Stimulated activated CD8-positive, alpha-beta memory T cell treated with anti-CD3 and anti-CD28 coated beads, Interleukin-7, amount 100 ng/mL, for 4 hours (primary cell): Measurements from ENCODE around the gene TYROBP.
"Not testable (repeated sequence)": the region's sequence is repeated elsewhere in the genome, so short reads cannot be mapped to it uniquely, and the experiment has no call there.

Experiments used
- DNase-seq, 2 donors: peaks; one replicate each; pipeline ENCODE4 v3.0.0-alpha.2; 2020; ENCODE audit warnings: low read depth in 2 of 2

TYROBP gene

DNA sequence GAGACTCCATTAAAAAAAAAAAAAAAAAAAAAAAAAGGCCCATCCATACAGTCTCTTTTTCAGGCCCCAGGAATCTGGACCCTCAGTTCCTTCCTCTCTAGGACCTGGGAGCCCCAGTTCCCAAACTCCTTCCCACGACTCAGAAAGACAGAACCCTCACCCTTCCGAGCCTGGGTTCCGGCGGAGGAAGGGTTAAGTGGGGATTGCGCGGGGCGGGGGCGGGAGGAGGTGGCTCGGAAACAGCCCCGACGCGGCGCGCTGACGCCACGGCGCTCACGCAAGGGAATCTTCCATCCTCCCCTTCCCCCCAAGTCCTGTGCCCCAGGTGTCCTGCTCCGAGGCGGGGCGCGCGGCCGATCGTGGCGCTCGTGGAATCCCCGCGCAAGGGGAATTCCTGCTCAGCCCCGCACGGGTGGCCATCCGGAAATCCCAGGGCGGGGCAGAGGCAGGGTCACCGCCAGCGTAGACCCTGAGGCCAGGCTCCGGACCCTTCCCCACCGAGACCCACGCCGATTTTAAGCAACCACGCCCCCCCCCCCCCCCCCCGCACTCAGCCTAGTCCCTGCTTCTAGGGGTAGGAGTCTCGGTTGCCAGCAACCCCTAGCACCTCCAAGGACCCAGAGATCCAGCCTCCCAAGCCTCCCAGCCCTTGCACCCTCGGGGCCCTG lies 8.4 kb downstream of the TYROBP start:
- DNase-seq, result peak; percentile 81 to 90

DNA sequence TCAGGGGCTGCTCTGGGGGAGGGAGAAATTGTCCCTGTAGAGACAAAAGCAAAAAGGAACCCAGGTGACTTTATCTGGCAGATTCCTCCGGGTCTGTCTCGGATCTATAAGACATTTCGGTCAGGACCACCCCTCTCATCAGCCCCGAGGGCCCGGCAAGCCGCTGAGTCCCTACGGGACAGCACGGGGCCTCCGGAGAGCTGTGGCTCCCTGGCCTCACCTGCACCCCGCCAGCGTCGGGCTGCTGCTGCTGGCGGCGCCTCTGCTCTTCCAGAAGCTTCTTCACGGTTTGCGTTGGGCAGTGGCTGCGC lies 9.6 kb downstream of the TYROBP start:
- no peak for DNase-seq

DNA sequence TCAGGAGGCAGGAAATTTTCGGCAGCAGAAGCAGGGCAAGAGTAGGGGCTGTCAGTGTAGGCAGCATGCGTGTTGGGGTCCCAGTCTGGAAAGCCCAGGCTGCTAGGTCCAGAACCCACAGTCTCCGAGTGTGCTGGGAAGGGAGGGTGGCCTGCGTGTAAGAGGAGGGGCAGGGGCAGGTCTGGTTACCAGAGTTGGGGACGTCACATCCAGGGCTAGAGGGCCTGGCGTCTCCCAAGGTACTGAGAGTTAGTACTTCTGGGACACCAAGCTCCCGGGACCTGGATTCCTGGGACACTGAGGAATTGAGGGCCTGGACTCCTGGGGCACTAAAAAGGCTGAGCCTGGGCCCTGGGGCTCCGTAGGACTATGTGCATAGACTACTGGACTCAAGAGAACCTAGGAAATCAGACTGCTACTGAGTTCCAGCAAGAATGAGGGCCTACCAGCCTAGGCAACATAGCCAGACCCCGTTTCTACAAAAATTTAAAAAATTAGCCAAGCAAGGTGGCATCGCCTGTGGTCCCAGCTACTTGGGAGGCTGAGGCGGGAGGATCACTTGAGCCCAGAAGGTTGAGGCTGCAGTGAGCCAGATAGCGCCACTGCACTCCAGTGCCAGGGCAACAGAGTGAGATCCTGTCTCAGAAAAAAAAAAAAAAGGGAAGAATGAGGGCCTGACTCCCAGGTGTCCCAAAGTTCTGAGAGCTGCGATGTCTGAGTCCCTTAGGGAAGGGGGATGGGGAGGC lies 10.2 kb downstream of the TYROBP start:
- no peak for DNase-seq

DNA sequence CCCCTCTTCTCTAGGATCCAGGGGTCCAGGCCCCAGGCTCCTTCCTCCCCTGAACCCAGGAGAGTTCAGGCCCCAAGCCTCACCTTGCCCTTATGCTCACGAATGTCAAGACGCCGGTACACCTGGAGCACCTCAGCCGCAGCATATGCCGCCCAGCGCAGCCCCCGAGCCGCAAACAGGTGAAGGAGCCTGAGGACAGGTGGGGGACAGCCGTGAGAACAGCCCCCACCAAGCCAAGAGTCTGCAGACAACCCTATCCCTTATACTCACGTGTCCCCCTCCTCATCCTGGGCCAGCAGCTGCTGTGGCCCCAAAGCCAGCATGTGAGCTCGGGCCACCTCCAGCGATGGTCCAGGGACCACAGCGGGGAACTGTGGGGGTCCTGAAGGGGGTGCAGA lies 11.5 kb downstream of the TYROBP start:
- DNase-seq, result no peak

DNA sequence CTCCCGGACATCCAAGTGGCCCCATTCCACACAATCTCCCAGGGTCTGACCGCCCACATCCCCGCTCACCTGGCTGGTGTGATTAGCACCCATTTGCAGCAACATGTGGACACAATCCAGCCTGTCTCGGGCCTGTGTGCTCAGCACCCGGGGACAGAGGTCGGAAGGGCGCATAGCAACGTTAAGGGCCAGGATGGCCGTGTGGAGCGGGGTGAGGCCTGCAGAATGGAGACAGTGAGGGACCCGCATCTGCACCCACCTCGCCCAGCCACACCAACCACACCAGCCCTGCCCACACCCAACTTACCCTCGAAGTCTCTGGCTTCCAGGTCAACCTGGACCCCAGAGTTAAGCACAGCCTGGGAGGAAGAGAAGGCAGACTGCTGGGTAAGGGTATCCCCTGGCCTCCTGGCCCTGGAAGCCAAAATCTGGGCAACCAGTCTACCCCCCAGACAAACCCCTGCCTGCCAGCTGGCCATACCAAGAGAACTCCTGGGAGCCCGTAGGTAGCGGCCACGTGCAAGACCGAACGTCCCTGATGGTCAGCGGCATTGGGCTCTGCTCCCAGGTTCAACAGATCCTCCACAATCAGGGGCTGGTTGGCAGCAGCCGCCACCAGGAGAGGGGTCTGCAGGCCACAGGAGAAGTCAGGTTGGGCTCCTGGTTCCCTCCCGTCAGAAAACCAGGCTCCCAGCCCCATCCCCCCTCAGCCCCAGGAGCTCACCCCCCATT lies 12.0 kb downstream of the TYROBP start:
- no peak for DNase-seq

DNA sequence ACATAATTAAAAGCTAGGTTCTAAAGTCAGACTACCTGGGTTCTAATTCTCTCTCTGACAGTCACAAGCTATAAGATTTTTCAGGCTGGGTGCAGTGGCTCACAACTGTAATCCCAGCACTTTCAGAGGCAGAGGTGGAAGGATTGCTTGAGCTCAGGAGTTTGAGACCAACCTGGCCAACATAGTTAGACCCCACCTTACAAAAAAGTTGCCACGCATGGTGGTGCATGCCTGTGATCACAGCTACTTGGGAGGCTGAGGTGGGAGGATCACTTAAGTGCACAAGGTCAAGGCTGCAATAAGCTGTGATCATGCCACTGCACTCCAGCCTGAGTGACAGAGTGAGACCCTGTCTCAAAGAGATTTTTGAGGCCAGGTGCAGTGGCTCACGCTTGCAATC lies 13.8 kb downstream of the TYROBP start:
- DNase-seq, result no peak

DNA sequence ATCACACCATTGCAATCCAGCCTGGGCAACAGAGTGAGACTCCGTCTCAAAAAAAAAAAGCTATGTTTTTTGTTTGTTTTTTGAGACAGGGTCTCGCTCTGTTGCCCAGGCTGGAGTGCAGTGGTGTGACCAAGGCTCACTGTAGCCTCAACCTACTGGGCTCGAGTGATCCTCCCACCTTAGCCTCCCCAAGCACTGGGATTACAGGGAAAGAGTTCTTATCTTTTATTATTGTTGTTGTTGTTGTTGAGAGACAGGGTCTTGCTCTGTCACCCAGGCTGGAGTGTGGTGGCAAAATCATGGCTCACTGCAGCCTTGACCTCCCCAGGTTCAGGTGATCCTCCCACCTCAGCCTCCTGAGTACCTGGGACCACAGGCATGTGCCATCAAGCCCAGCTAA lies 16.3 kb downstream of the TYROBP start:
- DNase-seq, result not testable (repeated sequence)

DNA sequence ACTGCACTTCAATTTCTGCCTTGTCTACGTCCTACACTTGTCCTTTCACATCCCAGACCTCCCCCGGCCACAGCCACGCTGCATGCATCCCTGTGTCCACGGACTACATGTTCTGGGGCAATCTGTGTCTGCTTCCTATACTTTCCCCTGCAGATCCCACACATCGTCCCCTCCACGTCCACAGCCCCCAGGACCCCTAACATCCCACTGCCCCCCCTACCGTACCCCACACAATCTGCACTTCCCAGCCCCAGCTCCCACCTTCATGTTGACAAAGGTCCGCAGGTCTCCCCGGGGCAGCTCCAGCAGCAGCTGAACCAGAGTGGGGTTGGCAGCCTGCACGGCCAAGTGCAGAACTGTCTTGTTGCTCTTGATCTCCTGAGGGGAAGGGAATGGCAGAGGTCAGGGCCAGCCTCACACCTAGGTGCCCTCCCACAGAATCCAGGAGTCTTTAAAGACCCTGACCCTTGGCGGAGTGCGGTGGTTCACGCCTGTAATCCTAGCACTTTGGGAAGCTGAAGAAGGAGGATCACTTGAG lies 17.9 kb downstream of the TYROBP start:
- no peak for DNase-seq

DNA sequence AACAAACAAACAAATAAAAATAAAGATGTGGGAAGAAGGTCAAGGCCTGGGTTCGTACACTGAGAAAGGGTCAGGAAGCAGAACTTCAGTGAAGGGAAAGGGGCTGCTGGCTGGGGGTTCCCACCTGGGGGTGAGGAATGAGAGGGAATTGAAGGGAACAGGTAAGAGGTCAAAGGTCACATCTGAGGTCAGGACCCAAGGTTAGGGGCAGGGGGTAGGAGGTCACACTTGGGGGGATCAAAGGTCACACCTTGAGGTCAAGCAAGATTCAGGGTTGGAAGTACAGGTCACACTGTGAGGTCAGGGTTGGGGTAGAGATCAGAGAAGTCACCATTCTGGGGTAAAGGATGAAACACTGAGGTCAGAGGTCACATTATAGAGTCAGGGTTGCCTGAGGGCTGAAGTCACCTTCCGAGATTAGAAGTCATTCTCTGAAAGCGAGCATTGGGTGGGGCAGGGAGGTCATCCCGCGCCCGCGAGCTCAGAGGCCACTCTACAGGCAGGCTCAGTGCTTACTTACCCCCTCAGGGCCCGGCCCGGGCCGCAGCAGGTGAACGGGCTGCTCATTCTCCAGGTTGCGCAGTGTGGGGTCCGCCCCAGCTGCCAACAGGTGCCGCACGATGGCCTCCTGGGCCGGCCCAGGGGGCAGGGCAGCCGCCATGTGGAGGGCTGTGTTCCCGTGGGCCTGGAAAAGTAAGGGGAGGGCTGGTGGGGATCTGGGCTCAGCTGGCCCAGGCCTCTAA lies 18.6 kb downstream of the TYROBP start:
- DNase-seq, result no peak

DNA sequence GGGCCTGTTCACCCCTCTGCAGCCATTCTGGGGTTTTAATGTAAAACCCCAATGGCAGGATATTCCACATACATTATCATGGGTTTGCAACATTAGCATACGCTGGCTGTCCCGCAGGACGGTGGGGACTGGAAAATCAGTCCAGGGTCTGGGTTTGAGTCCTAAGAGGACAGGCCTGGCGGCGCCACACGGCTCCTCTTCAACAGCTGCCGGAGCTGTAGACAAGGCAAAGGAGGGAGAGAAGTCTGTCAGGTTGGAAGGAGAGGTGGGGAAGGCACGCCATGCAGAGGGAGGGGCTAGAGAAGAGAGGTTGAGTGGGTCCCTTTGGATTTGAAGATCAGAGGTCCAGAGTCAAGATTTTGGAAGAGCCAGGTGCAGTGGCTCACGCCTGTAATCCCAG lies 19.7 kb downstream of the TYROBP start:
- no peak for DNase-seq

DNA sequence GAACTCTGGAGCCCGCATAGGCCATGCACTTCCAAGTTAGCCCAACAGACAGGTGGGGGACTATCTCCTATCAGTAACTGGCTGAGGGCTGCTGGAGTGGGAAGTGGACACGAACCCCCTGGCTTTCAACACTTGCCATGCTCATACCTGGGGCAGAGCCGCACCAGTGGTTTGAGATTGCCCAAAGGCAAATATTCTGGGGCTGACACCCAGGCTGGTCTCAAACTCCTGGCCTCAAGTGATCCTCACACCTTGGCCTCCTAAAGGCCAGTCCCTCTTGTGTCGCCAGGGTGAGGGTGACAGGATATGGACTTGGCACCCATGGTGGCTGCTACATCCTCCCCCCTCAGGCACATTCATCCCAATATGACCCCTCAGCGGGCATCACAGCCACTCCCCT lies 20.9 kb downstream of the TYROBP start:
- DNase-seq, result no peak

DNA sequence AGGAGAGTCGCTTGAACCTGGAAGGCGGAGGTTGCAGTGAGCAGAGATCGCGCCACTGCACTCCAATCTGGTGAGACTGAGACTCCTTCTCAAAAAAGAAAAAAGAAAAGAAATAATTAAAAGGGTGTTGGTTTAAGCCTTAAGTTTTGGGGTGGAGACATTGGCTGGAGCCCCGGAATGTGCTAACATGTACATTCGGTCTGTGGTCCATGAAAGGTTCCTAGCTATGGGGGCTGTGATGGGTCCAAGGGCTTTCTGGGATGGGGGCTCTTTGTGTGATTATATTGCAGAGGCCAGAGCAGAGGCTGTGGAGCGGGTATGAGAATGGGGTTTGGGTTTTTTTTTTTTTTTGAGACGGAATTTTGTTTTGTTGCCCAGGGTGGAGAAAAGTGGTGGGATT lies 22.2 kb downstream of the TYROBP start:
- no peak for DNase-seq

DNA sequence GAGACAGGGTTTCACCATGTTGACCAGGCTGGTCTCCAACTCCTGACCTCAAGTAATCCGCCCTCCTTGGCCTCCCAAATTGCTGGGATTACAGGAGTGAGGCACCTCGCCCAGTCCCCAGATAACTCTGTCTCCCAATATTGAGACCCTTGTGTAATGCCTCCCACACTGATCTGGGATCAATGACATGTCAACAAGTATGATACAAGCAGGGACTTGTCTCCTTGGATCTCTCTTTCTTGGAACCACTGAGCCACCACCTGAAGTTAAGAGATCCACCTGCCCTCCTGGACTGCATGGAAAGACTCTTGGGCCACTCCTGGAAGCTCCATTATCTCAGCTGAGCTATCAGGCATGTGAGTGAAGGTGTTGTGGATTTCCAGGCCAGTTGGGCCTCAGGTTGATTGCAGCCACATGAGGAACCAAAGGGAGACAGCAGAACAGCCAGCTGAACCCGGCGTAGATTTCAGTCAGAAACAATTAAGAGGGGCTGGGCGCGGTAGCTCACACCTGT lies 22.8 kb downstream of the TYROBP start:
- DNase-seq, result no peak

DNA sequence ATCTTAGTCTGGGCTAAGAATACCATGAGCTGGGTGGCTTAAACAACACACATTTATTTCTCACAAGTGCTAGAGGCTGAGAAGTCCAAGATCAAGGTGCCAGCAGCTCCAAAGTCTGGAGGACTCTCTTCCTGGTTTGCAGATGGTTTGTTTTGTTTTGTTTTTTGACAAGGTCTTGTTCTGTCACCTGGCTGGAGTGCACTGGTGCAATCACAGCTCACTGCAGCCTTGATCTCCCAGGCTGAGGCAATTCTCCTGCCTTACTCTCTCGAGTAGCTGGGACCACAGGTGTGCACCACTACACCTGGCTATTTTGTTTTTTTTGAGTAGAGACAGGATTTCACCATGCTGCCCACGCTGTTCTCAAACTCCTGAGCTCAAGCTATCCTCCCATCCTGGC lies 24.2 kb downstream of the TYROBP start:
- no peak for DNase-seq

DNA sequence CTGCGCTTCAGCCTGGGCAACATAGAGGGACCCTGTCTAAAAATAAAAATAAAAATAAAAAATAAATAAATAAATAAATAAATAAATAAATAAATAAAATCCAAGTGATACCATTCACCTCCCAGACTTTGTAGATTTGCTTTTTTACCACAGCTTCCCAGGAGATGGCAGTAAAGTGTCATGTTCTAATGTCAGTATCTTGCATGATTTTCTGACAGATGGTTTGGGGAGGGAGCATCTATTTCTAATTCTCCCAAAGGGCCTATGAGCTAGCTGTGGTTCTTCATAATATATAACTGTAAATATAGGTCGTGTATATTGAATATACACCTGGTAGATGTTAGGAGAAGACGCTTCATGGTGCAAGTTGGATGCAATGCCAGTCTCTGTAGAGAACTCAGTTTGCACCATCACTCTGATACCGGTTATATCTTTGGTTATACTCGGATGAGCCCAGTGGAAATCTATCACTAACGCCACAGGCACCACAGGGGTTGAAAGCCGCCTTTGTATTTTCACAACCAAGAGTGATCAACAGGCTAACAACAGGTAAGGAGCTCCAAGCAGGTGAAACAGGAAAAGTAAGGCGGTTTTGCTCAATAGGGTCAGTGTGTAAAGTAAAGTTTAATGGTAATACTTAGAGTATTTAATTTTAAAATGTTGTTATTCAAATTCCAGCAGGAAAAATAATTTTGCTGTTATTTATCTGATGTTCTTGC lies 25.8 kb downstream of the TYROBP start:
- no peak for DNase-seq

DNA sequence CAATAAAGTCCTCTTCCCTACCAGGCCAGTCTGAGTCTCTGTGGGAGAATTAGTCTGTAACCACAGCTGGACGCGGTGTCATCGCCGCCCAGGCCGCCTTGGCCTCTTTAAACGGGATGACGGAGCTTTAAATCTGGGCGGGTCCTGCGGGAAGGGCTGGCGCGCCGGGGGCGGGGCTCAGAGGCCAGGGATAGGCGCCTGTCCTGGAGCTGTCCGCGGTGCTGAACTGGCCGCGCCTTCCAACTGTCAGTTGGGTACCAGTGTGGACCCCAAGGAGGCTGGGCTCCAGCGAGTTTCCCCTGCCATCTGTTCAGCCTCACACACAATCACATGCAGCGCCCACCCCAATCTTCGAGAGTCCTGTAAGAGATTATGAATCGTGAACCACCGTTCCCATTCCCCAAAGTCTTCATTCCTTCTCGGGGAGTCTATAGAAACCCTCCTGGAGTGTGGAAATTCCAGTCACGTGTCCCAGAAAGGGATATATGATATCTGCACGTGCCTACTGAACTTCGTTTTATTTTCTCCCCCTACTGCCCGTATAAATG lies 28.3 kb downstream of the TYROBP start:
- peak in 1 of 2 donors; percentile 50 for DNase-seq

DNA sequence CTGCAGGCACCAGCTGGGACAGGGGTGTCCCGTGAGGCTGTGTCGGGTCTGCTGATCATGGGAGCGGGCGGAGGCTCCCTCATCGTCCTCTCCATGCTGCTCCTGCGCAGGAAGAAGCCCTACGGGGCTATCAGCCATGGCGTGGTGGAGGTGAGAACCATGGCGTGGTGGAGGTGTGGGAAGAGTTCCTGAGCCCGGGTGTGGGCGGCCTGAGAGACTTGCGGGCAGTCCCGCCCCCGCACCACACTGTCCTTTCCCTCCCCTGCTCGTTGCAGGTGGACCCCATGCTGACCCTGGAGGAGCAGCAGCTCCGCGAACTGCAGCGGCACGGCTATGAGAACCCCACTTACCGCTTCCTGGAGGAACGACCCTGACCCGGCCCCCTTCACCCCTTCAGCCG lies 29.0 kb downstream of the TYROBP start:
- DNase-seq, result no peak

DNA sequence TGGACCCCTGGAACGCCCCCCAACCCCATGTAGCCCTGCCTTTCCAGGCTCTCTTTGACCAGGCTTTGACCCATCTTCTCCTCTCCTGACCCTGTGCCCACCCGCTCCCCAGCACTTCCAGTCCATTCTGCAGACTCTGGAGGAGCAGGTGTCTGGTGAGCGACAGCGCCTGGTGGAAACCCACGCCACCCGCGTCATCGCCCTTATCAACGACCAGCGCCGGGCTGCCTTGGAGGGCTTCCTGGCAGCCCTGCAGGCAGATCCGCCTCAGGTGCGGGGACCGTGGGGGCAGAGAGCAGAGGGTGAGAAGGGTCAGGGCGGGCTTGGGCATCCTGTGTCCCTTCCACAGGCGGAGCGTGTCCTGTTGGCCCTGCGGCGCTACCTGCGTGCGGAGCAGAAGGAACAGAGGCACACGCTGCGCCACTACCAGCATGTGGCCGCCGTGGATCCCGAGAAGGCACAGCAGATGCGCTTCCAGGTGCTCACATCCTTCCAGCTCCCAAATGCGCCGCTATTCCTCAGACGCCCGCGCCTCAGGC lies 33.6 kb downstream of the TYROBP start:
- DNase-seq, result no peak

DNA sequence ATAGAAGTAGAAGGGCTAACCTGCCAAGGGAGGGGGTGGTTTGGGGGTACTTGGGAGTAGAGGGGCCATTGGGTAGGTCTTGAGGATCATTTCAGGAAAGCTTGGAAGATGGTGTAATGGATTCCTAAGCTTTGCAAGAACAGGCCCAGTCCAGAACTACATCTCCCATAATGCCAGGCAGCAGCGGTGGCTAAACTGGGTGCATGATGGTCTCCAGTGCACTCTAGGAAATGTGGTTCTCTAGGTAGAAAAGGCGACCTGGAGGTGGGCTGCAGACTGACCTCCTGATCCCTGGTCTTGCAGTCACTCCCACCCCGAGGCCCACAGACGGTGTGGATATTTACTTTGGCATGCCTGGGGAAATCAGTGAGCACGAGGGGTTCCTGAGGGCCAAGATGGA lies 35.9 kb downstream of the TYROBP start:
- DNase-seq, result no peak

DNA sequence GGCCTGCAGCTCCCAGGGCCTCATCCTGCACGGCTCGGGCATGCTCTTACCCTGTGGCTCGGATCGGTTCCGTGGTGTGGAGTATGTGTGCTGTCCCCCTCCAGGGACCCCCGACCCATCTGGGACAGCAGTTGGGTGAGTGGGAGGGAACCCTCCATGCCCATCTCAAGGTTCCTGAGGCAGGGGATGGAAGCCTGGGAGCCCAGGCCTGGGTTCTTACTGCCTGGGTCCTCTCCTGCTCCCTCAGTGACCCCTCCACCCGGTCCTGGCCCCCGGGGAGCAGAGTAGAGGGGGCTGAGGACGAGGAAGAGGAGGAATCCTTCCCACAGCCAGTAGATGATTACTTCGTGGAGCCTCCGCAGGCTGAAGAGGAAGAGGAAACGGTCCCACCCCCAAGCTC lies 36.5 kb downstream of the TYROBP start:
- DNase-seq, result no peak

DNA sequence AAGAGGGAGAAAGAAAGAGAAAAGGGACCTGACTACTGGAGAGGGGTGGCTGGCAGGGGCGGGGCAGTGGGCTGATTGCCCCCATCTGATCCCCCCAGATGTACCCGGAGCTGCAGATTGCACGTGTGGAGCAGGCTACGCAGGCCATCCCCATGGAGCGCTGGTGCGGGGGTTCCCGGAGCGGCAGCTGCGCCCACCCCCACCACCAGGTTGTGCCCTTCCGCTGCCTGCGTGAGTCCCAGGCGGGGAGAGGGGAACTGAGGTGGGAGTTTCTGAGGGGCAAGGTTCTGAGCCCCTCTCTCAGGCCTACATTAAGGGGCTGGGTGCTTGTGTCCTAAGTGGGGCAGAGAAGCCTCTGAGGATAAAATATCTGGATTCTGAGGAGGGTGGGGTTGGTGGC lies 37.3 kb downstream of the TYROBP start:
- DNase-seq, result no peak
